ENCODE measurements around the gene WIPI1. TPM values are rescaled to one million over a fixed set of nuclear protein-coding genes. Genes with fewer than 3 reads are reported as not detected.

Gene WIPI1
- total and polyA plus RNA-seq, 10 of the 15 experiments (the other 5 are each of a cell fraction or from before 2014, with no cell fraction given), result 6.5 to 44.5 (median 26.2) TPM

GRCh38 chr17:68420065-68420464, 37.2 kb downstream of the WIPI1 start:
- H4K20me1 ChIP-seq (ENCODE audit: control insufficient read depth, insufficient read depth), result no peaks in the 10 kb centered on the region
- 87% methylated on average over 14 of the region's 14 CpGs for WGBS (ENCODE audit: insufficient coverage, insufficient replicate concordance, low lambda C conversion rate, missing lambda C conversion rate)
- in situ Hi-C loops (cut with MboI), result no loop called here

More at GRCh38 chr17:68420065-68420464, 37.2 kb downstream of the WIPI1 start:
- Histone ChIP-seq H2AFZ (ENCODE audit: control insufficient read depth, low read depth, low read length) (no peak overlapping the region), H3K4me2 (ENCODE audit: control insufficient read depth, insufficient read depth) (no peak overlapping the region), H3K27ac (ENCODE audit: control insufficient read depth, insufficient read depth) (no peak overlapping the region), H3K79me2 (ENCODE audit: control insufficient read depth, insufficient read depth, low read length) (no peaks in the 10 kb centered on the region), H3K9ac (ENCODE audit: control insufficient read depth, insufficient read depth, low read length) (no peak overlapping the region), H3K27me3 (replicated peaks in 1 of 2; ENCODE audit: control insufficient read depth in 2 of 2, insufficient read depth in 2 of 2, low read length in 1 of 2) (no peaks in the 10 kb centered on the region), H3K4me3 (no peak overlapping the region), H3K9me3 (replicated peaks; ENCODE audit: control insufficient read depth, insufficient read depth, low read length) (no peaks in the 10 kb centered on the region; the same call in 2 of the 3 replicates), H3K4me1 (ENCODE audit: control insufficient read depth, insufficient read depth, low read length) (no peaks in the 10 kb centered on the region), H3K36me3 (ENCODE audit: control insufficient read depth in 2 of 2, insufficient read depth in 2 of 2, low read length in 1 of 2) (peaks cover 0 to 3% of the 10 kb centered on the region in 2 experiments; a peak in 2 of 4 replicates)
- ChIA-PET CTCF (no interaction called here), SMC1A (ENCODE audit: uncharacterized antibody, unreplicated experiment) (no interaction called here), POLR2A (no interaction called here), RAD21 (ENCODE audit: unreplicated experiment) (no interaction called here)
- DNase-seq (ENCODE audit: low read depth, low spot score), result no peak
- ATAC-seq, result no peak
- FAIRE-seq, result no peak
- BruUV-seq (replicated peaks), result no TSS peak
- intact Hi-C loops (cut with micrococcal nuclease; ENCODE audit: unreplicated experiment), result no loop called here
- TF ChIP-seq ATF3 (IDR thresholded peaks at IDR 0.05; ENCODE audit: borderline replicate concordance, extremely low read depth, low read depth, low read length), result no peak
- no peak for TF ChIP-seq ATF2 (IDR thresholded peaks at IDR 0.05; ENCODE audit: low read length)
- no peak for TF ChIP-seq CREM (IDR thresholded peaks at IDR 0.05; ENCODE audit: low read depth)
- no peak for TF ChIP-seq POLR2A (IDR thresholded peaks at IDR 0.05; ENCODE audit: low read depth, low read length)
- no peak for TF ChIP-seq CTCF (IDR thresholded peaks at IDR 0.05 in 2 of 3, conservative IDR thresholded peaks at IDR 0.05 in 1 of 3; ENCODE audit: control insufficient read depth in 2 of 3, extremely low read depth in 1 of 3, insufficient read depth in 1 of 3, low read depth in 3 of 3, low read length in 3 of 3)
- TF ChIP-seq NFYA (IDR thresholded peaks at IDR 0.05; ENCODE audit: borderline replicate concordance, low read depth, low read length), result no peak
- TF ChIP-seq ZNF24 (IDR thresholded peaks at IDR 0.05), result no peak
- no peak for TF ChIP-seq ETV6 (conservative IDR thresholded peaks at IDR 0.05 in 1 of 2, IDR thresholded peaks at IDR 0.05 in 1 of 2; ENCODE audit: borderline replicate concordance in 1 of 2, low read depth in 1 of 2)
- TF ChIP-seq MAX (IDR thresholded peaks at IDR 0.05; ENCODE audit: low read depth, low read length), result no peak
